HG02852 (cell line): ENCODE measurements around the gene KLHL35.

ENCODE experiments used
- ATAC-seq: cut with Tn5 transposase; IDR thresholded peaks from one replicate; pipeline ENCODE4 v1.9.1; 2021; ENCODE audit warnings: mild to moderate bottlenecking, moderate library complexity; ENCODE audit not compliant: unreplicated experiment

Gene KLHL35

GRCh38 chr11:75442161-75442885 is 9.3 kb upstream of the KLHL35 start:
- ATAC-seq, result no peak

GRCh38 chr11:75441804-75442132 is 8.8 kb upstream of the KLHL35 start:
- ATAC-seq, result no peak

- no peak for ATAC-seq
These were observed 8.2 kb upstream of the KLHL35 start for GRCh38 chr11:75440960-75441803.

- no peak for ATAC-seq
These were observed 6.6 kb upstream of the KLHL35 start for GRCh38 chr11:75439495-75440120.

- ATAC-seq, result no peak
These were observed 6.0 kb upstream of the KLHL35 start for GRCh38 chr11:75439026-75439425.

- ATAC-seq, result no peak
These were observed 5.1 kb upstream of the KLHL35 start for GRCh38 chr11:75437966-75438659.

- no peak for ATAC-seq
These were observed 3.8 kb upstream of the KLHL35 start for GRCh38 chr11:75436806-75437205.

GRCh38 chr11:75435571-75435925 is 2.5 kb upstream of the KLHL35 start:
- no peak for ATAC-seq

- no peak for ATAC-seq
These were observed 2.0 kb upstream of the KLHL35 start for GRCh38 chr11:75434886-75435570.

- no peak for ATAC-seq
These were observed 1.0 kb upstream of the KLHL35 start for GRCh38 chr11:75434051-75434450.

- no peak for ATAC-seq
These were observed 440 bp upstream of the KLHL35 start for GRCh38 chr11:75433443-75433842.

GRCh38 chr11:75431533-75432525 is 1.2 kb downstream of the KLHL35 start:
- no peak for ATAC-seq

- ATAC-seq, result no peak
These were observed 2.1 kb downstream of the KLHL35 start for GRCh38 chr11:75430714-75431532.

GRCh38 chr11:75429902-75430713 is 2.9 kb downstream of the KLHL35 start:
- peak; percentile 46 for ATAC-seq

GRCh38 chr11:75429641-75429901 is 3.4 kb downstream of the KLHL35 start:
- ATAC-seq, result no peak

- no peak for ATAC-seq
These were observed 3.9 kb downstream of the KLHL35 start for GRCh38 chr11:75428989-75429640.

- peak; percentile 56 for ATAC-seq
These were observed 4.7 kb downstream of the KLHL35 start for GRCh38 chr11:75428281-75428724.

- no peak for ATAC-seq
These were observed 5.8 kb downstream of the KLHL35 start for GRCh38 chr11:75427181-75427580.
